ENCODE results near the gene PARD3B.

The PARD3B gene

GRCh38 chr2:205261516-205262020 is 716.3 kb downstream of the PARD3B start:
- DNase-seq (ENCODE audit: low read depth in 2 of 2), result no peak

GRCh38 chr2:205267323-205267722 is 722.0 kb downstream of the PARD3B start:
- DNase-seq (ENCODE audit: low read depth in 2 of 2), result no peak

GRCh38 chr2:205270689-205271088 is 725.4 kb downstream of the PARD3B start:
- no peak for DNase-seq (ENCODE audit: low read depth in 2 of 2)

GRCh38 chr2:205273148-205273547 is 727.9 kb downstream of the PARD3B start:
- DNase-seq (ENCODE audit: low read depth in 2 of 2), result no peak

GRCh38 chr2:205273627-205274026 is 728.4 kb downstream of the PARD3B start:
- no peak for DNase-seq (ENCODE audit: low read depth in 2 of 2)

- no peak for DNase-seq (ENCODE audit: low read depth in 2 of 2)
Measured at GRCh38 chr2:205274801-205275200, 729.5 kb downstream of the PARD3B start.

GRCh38 chr2:205276116-205276777 is 731.0 kb downstream of the PARD3B start:
- DNase-seq (ENCODE audit: low read depth in 2 of 2), result no peak

- DNase-seq (ENCODE audit: low read depth in 2 of 2), result no peak
Measured at GRCh38 chr2:205280596-205281236, 735.4 kb downstream of the PARD3B start.

- no peak for DNase-seq (ENCODE audit: low read depth in 2 of 2)
Measured at GRCh38 chr2:205283736-205284270, 738.5 kb downstream of the PARD3B start.

- no peak for DNase-seq (ENCODE audit: low read depth in 2 of 2)
Measured at GRCh38 chr2:205284334-205284733, 739.1 kb downstream of the PARD3B start.

- DNase-seq (ENCODE audit: low read depth in 2 of 2), result no peak
Measured at GRCh38 chr2:205287316-205287715, 742.0 kb downstream of the PARD3B start.

- no peak for DNase-seq (ENCODE audit: low read depth in 2 of 2)
Measured at GRCh38 chr2:205288686-205289085, 743.4 kb downstream of the PARD3B start.

- DNase-seq (ENCODE audit: low read depth in 2 of 2), result no peak
Measured at GRCh38 chr2:205290299-205290698, 745.0 kb downstream of the PARD3B start.

GRCh38 chr2:205292665-205293295 is 747.5 kb downstream of the PARD3B start:
- DNase-seq (ENCODE audit: low read depth in 2 of 2), result no peak

- DNase-seq (ENCODE audit: low read depth in 2 of 2), result no peak
Measured at GRCh38 chr2:205293559-205293958, 748.3 kb downstream of the PARD3B start.

GRCh38 chr2:205296959-205297358 is 751.7 kb downstream of the PARD3B start:
- DNase-seq (ENCODE audit: low read depth in 2 of 2), result no peak

GRCh38 chr2:205297368-205297767 is 752.1 kb downstream of the PARD3B start:
- no peak for DNase-seq (ENCODE audit: low read depth in 2 of 2)

- no peak for DNase-seq (ENCODE audit: low read depth in 2 of 2)
Measured at GRCh38 chr2:205297846-205298245, 752.6 kb downstream of the PARD3B start.

- DNase-seq (ENCODE audit: low read depth in 2 of 2), result no peak
Measured at GRCh38 chr2:205311201-205311600, 765.9 kb downstream of the PARD3B start.

- DNase-seq (ENCODE audit: low read depth in 2 of 2), result no peak
Measured at GRCh38 chr2:205321231-205321630, 776.0 kb downstream of the PARD3B start.

GRCh38 chr2:205323929-205324328 is 778.7 kb downstream of the PARD3B start:
- DNase-seq (ENCODE audit: low read depth in 2 of 2), result no peak

- DNase-seq (ENCODE audit: low read depth in 2 of 2), result no peak
Measured at GRCh38 chr2:205324355-205324754, 779.1 kb downstream of the PARD3B start.

GRCh38 chr2:205333351-205333750 is 788.1 kb downstream of the PARD3B start:
- DNase-seq (ENCODE audit: low read depth in 2 of 2), result no peak
